Neural cell (in vitro differentiated cells): Measurements from ENCODE around the gene FOXP3. TPM values are rescaled to one million over a fixed set of nuclear protein-coding genes. Genes with fewer than 3 reads are reported as not detected.

ENCODE experiments used
- H2AFZ ChIP-seq: fragments of 200-600, 300-800 bp; sonication (generic), shearing (Covaris generic); 2 replicates; pipeline ENCODE4 v1.6.0; 2014; ENCODE audit warnings: low read depth, mild to moderate bottlenecking, antibody characterized with exemption, low read length, moderate library complexity
- H3F3A ChIP-seq: fragments of 200-600 bp; shearing (Covaris generic); 2 replicates; pipeline ENCODE4 v1.6.1; 2016; ENCODE audit warnings: mild to moderate bottlenecking, moderate library complexity, mixed read lengths, antibody characterized with exemption, low read length; ENCODE audit not compliant: insufficient read depth, poor library complexity, severe bottlenecking
- H3K27ac ChIP-seq: fragments of 200-600, 300-800 bp; sonication (generic), shearing (Covaris generic); 2 replicates; pipeline ENCODE4 v1.5.1; 2014; ENCODE audit warnings: mild to moderate bottlenecking, low read length, moderate library complexity
- H3K27me3 ChIP-seq: fragments of 300-800, 200-600 bp; sonication (generic), shearing (Covaris generic); 2 replicates; pipeline ENCODE4 v1.6.0; 2014; ENCODE audit warnings: mild to moderate bottlenecking, low read depth, low read length, moderate library complexity; ENCODE audit not compliant: insufficient read depth
- H3K36me3 ChIP-seq: fragments of 300-800, 200-600 bp; sonication (generic), shearing (Covaris generic); 2 replicates; pipeline ENCODE4 v1.5.1; 2014; ENCODE audit warnings: mild to moderate bottlenecking, antibody characterized with exemption, low read length, moderate library complexity; ENCODE audit not compliant: insufficient read depth
- H3K4me2 ChIP-seq: fragments of 300-800, 200-600 bp; sonication (generic), shearing (Covaris generic); 2 replicates; pipeline ENCODE4 v1.6.0; 2014; ENCODE audit warnings: mild to moderate bottlenecking, low read length
- H3K4me3 ChIP-seq: fragments of 300-800, 200-600 bp; sonication (generic), shearing (Covaris generic); 2 replicates; pipeline ENCODE4 v1.5.1; 2014; ENCODE audit warnings: mild to moderate bottlenecking, low read length, moderate library complexity
- H3K79me2 ChIP-seq: fragments of 200-600 bp; shearing (Covaris generic); replicated peaks from 2 replicates; pipeline ENCODE4 v1.6.0; 2014; ENCODE audit warnings: mild to moderate bottlenecking, low read length, moderate library complexity; ENCODE audit not compliant: insufficient read depth
- H3K9ac ChIP-seq: fragments of 300-800, 200-600 bp; sonication (generic), shearing (Covaris generic); 2 replicates; pipeline ENCODE4 v1.6.1; 2016; ENCODE audit warnings: mild to moderate bottlenecking, low read length, mixed read lengths
- H3K9me2 ChIP-seq: fragments of 200-600 bp; shearing (Covaris generic); 2 replicates; pipeline ENCODE4 v1.6.1; 2016; ENCODE audit warnings: mild to moderate bottlenecking, low read length, mixed read lengths; ENCODE audit not compliant: insufficient read depth
- H3K9me3 ChIP-seq: fragments of 200-600, 300-800 bp; sonication (generic), shearing (Covaris generic); 2 replicates; pipeline ENCODE4 v1.6.1; 2016; ENCODE audit warnings: mild to moderate bottlenecking, mixed run types, low read length, moderate library complexity, mixed read lengths
- H4K20me1 ChIP-seq: fragments of 200-600 bp; shearing (Covaris generic); 2 replicates; pipeline ENCODE4 v1.6.1; 2016; ENCODE audit warnings: mild to moderate bottlenecking, mixed run types; ENCODE audit not compliant: insufficient read depth
- CTCF ChIP-seq: fragments of 450-650 bp; IDR thresholded peaks from 2 replicates; pipeline ENCODE4 v1.5.1; 2014; ENCODE audit warnings: antibody characterized with exemption, mild to moderate bottlenecking, moderate library complexity; ENCODE audit not compliant: poor library complexity, severe bottlenecking
- EP300 ChIP-seq: fragments of 450-650 bp; conservative IDR thresholded peaks from 2 replicates; pipeline ENCODE4 v1.6.1; 2014; ENCODE audit warnings: antibody characterized with exemption, mild to moderate bottlenecking, moderate library complexity; ENCODE audit not compliant: poor library complexity, severe bottlenecking
- EZH2 ChIP-seq: fragments of 200-600, 300-800 bp; shearing (Covaris generic), sonication (generic); IDR thresholded peaks from 2 replicates; pipeline ENCODE4 v1.6.1; 2014; ENCODE audit warnings: antibody characterized with exemption, low read length, borderline replicate concordance, mild to moderate bottlenecking; ENCODE audit not compliant: insufficient read depth, poor library complexity, severe bottlenecking
- MXI1 ChIP-seq: fragments of 450-650 bp; conservative IDR thresholded peaks from 2 replicates; pipeline ENCODE4 v1.6.1; 2014; ENCODE audit warnings: antibody characterized with exemption, mild to moderate bottlenecking; ENCODE audit not compliant: poor library complexity, severe bottlenecking
- POLR2AphosphoS5 ChIP-seq: IDR thresholded peaks from 2 replicates; pipeline ENCODE4 v1.6.1; 2012
- RAD21 ChIP-seq: fragments of 450-650 bp; conservative IDR thresholded peaks from 2 replicates; pipeline ENCODE4 v1.6.1; 2014; ENCODE audit warnings: antibody characterized with exemption, mild to moderate bottlenecking, moderate library complexity
- REST ChIP-seq: IDR thresholded peaks from 2 replicates; pipeline ENCODE4 v1.6.1; 2012; ENCODE audit warnings: borderline replicate concordance
- SMC3 ChIP-seq: fragments of 450-650 bp; conservative IDR thresholded peaks from 2 replicates; pipeline ENCODE4 v1.6.1; 2014; ENCODE audit warnings: antibody characterized with exemption, mild to moderate bottlenecking, moderate library complexity; ENCODE audit not compliant: poor library complexity
- TAF1 ChIP-seq: IDR thresholded peaks from 2 replicates; pipeline ENCODE4 v1.6.1; 2012; ENCODE audit warnings: low read depth
- polyA plus RNA-seq: library from polyadenylated mRNA; depleted of rRNA; stranded (reverse); fragments of >200 nt; gene quantifications from 2 replicates; pipeline ENCODE4 v1.2.3, GENCODE V29; 2014

FOXP3 gene
- polyA plus RNA-seq, 1 donor from 2014 or later, result not detected

- Histone ChIP-seq H3K9ac (no peak overlapping the region), H3K9me3 (no peaks in the 10 kb centered on the region), H3K27ac (no peak overlapping the region), H3K27me3 (no peaks in the 10 kb centered on the region), H3K4me2 (no peak overlapping the region), H2AFZ (no peak overlapping the region), H3K36me3 (no peaks in the 10 kb centered on the region), H3F3A (no peaks in the 10 kb centered on the region), H3K79me2 (no peaks in the 10 kb centered on the region), H4K20me1 (no peaks in the 10 kb centered on the region), H3K9me2 (no peaks in the 10 kb centered on the region), H3K4me3 (no peak overlapping the region)
- TF ChIP-seq MXI1, result no peak
- no peak for TF ChIP-seq POLR2AphosphoS5
- TF ChIP-seq CTCF, result no peak
- no peak for TF ChIP-seq SMC3
- no peak for TF ChIP-seq RAD21
- TF ChIP-seq EZH2, result no peak
- TF ChIP-seq EP300, result no peak
Observed at GRCh38 chrX:49286581-49286980, 22.1 kb upstream of the FOXP3 start.

GRCh38 chrX:49286136-49286535, 21.6 kb upstream of the FOXP3 start:
- Histone ChIP-seq H4K20me1 (no peaks in the 10 kb centered on the region), H3K79me2 (no peaks in the 10 kb centered on the region), H3K4me2 (no peak overlapping the region), H3K9me2 (no peaks in the 10 kb centered on the region), H3K36me3 (no peaks in the 10 kb centered on the region), H3K9ac (no peak overlapping the region), H3K27me3 (no peaks in the 10 kb centered on the region), H3K27ac (no peak overlapping the region), H3K9me3 (no peaks in the 10 kb centered on the region), H2AFZ (no peak overlapping the region), H3F3A (no peaks in the 10 kb centered on the region), H3K4me3 (no peak overlapping the region)
- TF ChIP-seq RAD21, result no peak
- TF ChIP-seq EP300, result no peak
- no peak for TF ChIP-seq MXI1
- TF ChIP-seq REST, result no peak
- TF ChIP-seq TAF1, result no peak
- no peak for TF ChIP-seq CTCF
- no peak for TF ChIP-seq POLR2AphosphoS5
- no peak for TF ChIP-seq SMC3
- TF ChIP-seq EZH2, result no peak
